PC-9 (cell line): Measurements from ENCODE around the gene UBXN2A.

ENCODE experiments used
- CTCF ChIP-seq: fragments of 200-600 bp; sonication (generic); conservative IDR thresholded peaks from 2 replicates; pipeline ENCODE4 v1.6.1; 2017; ENCODE audit warnings: mixed run types, antibody characterized with exemption, mild to moderate bottlenecking, moderate library complexity
- EZH2 ChIP-seq: fragments of 200-600 bp; sonication (generic); IDR thresholded peaks from 2 replicates; pipeline ENCODE4 v1.8.0; 2017; ENCODE audit warnings: antibody characterized with exemption, low read depth

DNA sequence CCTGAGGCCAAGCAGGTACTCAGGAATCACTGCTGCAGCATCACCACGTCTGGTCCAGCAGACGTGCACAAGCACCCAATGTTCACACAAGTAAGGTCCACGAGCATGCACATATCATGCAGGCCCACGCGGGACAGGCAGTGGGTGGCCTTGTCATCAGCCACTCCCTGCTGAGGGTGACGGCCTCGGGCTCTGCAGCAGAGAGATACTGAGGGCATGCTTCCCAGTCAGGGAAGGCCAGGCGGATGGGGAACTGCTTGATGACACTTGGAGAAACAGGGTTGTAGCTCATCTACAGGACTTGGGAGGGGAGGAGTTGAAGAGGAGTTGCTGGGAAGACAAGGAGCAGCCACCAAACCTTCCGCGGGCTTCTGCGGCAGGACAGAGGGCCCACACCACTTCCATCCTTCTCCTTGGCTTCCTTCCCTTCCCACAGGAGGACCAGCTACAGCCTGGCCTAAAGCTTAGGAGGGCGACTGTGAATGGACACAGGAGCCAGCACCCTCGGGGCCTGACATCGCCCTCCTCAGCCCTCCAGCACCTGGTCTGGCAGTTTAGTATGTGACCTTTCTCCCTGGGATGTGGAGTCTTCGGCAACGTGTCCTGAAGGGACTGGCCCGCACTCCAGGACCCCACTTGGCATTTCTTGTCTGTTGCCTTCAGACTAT is 84.9 kb downstream of the UBXN2A start:
- TF ChIP-seq CTCF = no peak
- TF ChIP-seq EZH2 = no peak
